A673 (cell line): ENCODE data around the gene FCHSD2.

ENCODE experiments used
- CTCF ChIP-seq: fragments of 300-800, 200-600 bp; sonication (generic); conservative IDR thresholded peaks from 2 replicates; pipeline ENCODE4 v1.5.1; 2017; ENCODE audit warnings: low read depth, mild to moderate bottlenecking, antibody characterized with exemption, low read length, moderate library complexity, mixed read lengths
- EZH2 ChIP-seq: fragments of 200-600 bp; sonication (generic); IDR thresholded peaks from 2 replicates; pipeline ENCODE4 v1.6.1; 2017; ENCODE audit warnings: borderline replicate concordance, low read depth, mild to moderate bottlenecking, mixed read lengths, antibody characterized with exemption, low read length; ENCODE audit not compliant: poor library complexity, severe bottlenecking

DNA sequence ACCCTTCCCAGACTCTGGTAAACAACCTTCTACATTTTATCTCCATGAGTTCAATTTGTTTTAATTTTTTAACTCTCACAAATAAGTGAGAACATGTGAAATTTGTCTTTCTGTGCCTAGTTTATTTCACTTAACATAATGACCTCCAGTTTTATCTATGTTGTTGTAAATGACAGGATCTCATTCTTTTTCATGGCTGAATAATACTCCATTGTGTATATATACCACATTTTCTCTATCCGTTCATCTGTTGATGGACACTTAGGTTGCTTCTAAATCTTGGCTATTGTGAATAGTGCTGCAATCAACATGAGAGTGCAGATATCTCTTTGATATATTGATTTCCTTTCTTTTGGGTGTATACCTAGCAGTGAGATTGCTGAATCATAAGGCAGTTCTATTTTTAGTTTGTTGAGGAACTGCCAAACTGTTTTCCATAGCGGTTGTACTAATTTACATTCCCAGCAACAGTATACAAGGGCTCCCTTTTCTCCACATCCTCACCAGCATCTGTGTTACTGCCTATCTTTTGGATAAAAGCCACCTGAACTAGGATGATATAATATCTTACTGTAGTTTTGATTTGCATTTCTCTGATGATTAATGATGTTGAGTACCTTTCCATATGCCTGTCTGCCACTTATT is 234.0 kb downstream of the FCHSD2 start:
- TF ChIP-seq CTCF (no peak), EZH2 (no peak)
